Stimulated activated CD8-positive, alpha-beta memory T cell treated with anti-CD3 and anti-CD28 coated beads, Interleukin-15, amount 100 ng/mL, for 1 hour (primary cell): ENCODE data around the gene PHC2.

Source experiments
- DNase-seq: peaks from one replicate; pipeline ENCODE4 v3.0.0-alpha.2; 2020; ENCODE audit warnings: low read depth

Gene PHC2

DNA sequence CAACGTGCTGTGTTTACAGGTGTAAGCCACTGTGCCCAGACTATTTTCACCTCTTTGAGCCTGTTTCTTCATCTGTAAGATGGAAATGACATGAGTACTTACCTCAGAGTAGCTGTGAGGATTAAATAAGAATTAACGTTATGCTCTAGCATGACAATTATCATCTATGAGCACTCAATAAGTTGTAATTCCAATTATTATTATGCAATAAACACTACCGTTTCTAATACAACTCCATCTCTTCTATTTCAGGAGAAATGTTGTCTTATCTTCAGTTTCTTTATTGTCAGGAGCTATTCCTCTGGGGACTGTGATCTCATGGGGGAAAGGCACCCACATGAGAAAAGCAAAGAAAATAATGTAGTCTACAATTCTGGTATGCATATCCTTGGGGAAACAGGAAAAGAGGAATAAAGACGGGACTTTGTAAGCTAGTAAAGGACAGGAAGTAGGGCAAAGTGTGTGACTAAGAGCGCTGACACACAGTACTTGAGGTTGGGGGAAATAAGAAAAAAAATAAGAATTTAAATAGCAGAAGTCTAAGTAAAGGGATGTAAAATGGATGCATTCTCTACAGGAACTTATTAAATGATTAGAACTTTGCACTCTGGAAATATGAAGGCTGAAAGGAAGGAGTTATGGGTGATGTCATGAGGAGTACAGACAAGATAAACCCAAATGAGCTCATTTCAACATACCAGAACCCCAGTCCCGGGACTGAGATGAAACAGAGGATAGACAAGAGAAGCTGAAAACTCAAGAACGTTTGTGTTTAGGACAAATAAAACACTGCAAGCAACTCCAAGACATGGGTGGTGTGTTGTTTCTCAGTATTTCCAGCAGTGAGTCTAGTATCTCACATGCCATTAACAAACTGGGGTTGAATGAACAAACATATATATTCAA, 9.8 kb downstream of the PHC2 start:
- no peak for DNase-seq

DNA sequence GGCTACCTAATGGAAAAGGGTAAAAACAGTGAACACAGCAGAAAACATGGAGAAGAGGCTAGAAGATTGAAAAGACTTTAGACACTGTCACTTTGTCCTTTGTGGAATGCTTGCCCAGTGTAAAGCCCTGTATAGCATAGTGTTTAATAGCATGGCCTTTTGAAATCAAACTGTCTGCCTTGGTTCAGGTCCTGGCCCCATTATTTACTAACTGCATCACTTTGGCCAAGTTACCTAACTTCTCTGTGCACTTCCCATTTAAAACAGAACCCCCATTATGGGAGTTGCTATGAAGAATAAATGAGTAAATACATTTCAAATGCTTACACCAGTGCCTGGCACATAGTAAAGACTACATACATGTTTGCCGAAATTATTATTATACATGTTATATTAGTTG, 12.1 kb downstream of the PHC2 start:
- DNase-seq = no peak

DNA sequence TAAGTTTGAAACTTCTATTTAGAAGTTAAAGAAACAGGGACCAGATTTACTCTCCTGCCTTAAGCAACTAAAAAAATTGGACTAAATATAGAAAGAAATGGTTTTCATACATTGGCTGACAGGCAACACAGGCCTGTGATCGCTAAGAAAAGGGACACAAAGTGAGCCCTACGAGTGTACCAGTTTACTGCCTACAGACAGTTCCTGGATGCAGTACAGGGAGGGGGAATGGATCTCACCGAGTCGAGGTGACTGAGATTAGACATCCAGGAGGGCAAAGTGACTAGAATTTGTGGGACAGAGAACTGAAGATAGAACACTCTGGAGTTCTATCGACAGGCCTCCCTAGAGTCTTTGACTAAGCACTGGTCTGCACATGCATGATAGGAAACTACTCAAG, 16.0 kb downstream of the PHC2 start:
- no peak for DNase-seq

DNA sequence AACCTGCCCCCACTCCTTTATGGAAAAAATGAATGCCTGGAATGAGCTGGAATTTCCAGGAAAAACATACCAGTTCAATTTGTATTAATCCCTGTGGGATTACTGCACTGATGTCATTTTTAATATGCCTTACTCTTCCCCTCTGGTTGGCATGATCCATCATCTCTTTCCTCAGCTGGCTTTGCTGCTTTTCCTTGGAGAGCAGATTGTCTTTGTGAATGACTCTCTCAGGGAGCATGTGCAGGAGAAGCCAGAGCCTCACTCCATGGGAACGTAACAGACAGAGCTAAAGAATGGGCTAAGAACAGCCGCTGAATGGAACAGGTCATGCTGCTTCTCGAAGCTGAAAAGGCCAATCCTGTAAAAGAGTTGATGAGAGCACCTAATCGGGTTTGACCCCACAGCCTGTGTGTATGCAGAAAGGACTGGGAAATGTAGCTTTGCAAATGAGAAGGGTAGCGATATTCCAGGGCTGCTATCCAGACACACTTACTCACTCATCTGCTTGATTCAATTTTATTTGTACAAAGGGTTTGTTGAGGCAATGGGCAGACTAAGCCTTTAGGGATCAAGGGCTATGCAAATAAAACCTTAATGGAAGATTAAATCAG, 20.7 kb downstream of the PHC2 start:
- no peak for DNase-seq

DNA sequence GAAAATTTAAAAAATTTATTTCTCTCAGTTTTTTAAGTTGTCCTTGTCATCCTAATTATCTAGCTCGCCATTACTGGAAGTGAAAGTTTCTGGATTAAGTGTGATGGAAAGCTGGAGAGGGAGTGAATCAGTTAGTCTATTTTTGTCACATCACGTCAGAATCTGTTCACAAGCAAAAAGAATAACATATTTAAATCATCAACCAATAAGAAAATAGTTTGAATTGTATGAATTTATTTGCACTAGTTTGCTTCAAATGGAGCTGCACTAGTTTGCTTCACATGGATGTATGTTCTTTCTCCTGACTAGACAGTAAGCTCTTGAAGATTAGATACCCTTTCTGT, 22.8 kb downstream of the PHC2 start:
- DNase-seq = no peak

DNA sequence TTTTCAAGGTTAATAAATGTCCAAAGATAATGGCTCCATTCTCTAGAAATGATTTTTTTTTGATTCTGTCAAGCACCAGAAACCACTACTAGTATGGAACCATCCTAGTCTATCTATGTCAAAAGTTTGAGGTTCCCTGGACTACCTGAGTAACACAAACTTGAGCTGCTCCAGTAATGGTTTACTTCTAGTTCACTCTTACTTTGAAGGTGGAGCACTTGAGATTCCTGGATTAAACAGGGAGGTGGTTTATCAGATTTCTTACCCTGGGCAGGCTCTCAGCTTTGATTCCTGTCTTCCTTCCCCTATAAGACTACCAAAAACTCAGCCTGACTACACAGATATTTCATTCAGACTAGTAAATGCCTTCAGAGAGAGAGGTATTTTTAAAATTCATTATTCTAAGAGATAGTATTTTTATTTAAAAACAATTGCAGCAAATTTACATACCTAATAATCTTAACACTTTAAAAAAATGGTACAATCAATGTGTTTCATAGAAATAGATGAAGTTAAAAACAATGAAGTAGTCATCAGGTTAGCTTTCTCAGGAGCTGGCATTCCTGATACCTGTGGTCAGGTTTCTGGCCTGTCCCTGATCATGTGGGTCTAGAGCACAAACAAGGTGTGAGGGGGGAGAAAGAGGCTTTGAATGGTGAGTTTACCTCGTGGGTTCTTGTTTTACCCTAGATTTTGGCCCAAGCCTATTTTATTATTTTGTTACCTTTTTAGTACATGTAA, 23.4 kb downstream of the PHC2 start:
- DNase-seq = no peak

DNA sequence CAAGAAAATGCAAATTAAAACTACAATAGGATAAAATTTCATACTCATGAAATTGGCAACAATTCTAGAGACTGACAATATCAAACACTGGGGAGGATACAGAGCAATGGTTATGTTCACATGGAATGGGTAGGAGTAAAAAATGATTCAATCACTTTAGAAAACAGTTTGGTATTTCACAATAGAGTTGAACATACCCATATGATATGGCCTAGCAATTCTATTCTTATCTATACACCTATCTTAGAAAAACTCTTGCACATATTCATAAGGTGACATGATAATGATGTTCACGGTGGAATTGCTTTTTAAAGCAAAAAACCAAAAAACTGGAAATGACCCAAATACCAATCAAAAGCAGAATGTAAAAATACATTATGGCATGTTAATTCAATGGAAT, 28.7 kb downstream of the PHC2 start:
- DNase-seq = no peak

DNA sequence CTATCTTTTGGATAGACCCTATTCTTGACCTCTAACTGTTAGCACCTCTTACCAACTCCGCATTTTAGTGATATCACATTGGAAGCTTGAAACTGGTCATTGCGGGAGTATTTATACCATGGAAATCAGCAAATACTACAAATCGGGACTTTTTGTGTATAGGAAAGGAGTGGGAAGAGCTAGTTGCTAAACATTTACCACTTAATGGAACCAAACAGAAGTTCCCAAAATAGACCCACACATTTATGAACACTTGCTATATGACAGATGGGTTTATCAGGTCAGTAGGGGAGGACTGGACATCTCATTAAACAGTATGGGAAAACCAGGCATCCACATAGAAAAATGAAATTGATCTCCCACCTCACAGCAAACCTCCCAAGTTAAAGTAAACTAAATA, 29.4 kb downstream of the PHC2 start:
- DNase-seq = no peak

DNA sequence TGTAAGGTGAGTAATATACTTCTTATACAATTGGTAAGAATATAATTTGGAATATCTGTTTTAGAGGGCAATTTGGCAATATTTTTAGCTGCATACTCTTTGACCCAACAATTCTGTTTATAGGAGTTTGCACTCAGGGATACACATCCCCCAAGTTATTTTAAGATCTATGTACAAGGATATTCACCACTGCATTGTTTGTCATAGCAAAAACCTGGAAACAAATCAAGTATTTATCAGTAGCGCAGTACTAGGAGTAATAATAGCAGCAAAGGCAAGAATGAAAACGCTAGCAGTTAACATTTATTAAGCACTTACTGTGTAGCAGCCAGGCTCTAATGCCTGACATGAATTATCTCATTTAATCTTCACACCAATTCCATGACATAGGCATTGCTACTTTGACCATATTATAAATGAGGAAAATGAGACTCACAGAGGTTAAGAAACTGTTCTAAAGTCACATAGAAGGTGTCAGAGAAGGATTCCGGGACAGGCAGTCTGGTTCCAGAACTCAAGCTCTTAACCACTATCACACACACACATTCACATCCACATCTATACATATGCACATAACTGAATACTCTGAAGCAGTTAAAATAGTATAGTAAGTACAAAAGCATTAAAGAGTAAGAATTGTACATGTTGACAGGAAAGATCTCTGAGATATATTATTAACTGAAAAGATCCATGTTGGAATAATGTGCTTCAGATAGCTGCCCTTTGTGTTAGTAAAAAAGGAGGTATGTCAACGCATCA, 30.6 kb downstream of the PHC2 start:
- DNase-seq = no peak

DNA sequence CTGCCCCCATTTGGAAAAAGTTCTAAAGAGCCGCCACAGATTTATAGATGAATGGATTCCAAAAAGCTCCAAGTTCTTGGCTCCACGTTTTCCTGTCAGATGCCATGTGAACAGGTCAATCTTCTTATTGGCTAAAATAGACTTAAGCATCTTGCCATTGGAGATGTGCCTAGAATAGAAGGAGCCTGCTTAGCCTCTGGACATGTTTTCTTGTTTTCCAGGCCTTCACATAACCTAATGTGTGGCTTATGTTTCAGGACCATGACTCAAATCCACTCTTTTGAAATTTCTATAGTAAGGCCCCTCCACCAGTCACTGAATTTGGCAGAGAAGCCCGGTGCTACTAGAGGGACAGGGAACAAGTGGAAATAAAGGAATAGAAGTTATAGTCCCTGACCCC, 31.5 kb downstream of the PHC2 start:
- no peak for DNase-seq

DNA sequence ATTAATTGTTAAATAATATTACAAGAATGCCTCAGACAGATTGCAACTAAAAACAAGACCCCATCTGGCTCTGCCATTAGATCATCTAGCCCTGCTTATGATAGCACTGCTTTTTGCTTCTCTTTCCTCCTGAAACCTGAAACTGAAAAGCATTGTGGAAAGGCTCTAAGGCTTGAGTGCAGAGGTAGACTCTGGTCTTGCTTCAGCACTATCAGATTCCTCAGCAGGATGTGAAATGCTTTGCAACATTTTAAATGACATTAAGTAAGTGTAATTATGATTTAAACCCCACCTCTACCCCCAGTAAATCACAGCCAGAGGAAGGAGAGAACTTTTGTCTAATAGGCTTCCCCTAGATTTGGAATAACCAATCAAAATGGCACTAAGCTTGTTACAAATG, 32.9 kb downstream of the PHC2 start:
- DNase-seq = no peak

DNA sequence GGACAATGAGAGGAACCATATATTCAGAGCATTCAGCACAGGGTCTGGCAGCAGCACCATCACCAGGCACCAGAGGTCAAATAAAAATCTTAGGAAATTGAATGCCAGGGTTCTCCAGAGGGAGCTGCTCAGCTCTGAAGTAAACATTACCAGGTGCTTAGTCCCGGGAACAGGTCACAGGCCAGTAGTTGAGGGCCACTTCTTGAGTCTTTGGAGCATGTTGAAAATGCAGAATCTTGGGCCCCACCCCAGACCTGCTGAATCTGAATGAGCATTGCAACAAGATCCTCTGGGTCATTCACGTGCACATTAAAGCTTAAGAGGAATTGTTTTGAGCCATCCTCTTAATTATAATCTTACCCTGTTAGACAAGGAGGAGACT, 33.8 kb downstream of the PHC2 start:
- no peak for DNase-seq

DNA sequence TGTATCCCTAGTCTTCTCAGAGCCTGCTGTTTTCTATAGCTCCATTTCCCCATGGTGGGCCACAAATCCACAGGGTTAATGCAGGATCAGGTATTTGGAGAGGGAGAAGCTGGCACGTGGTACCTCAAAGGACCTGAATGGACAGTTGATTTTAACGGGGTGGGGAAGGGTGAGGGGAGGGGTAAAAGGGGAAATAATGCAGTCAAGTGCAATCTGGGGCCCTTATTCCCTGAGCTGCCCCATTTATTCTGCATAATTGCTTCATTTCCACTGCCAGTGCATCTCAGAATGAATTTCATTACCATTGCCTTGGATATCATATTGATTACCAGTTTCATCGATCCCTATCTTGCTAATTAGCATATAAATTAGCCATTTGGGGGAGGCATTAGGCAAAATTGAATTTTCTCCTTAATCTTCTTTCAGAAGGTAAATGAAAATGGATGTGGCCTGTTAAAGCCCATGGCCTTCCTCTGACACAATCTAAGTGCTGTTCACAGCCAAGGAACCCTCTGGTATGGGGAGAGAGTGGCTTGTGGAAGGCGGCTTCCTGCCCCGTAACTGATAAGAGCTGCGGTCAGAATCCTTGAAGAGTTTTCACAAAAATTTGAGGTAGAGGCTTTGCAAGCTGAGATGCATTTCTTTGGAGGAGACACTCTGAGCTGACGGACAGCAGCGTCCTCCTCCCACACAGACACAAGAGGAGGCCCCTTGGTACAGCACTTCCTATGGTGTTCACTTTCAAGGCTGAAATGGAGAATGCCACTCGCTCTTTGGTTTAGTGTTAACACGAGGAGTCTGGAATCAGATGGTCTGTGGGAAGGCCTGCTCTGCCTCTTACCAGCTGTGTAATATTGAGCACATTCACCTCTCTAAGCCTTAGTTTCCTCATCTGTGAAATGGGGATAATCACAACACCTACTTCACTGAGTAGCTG, 34.4 kb downstream of the PHC2 start:
- DNase-seq = no peak

DNA sequence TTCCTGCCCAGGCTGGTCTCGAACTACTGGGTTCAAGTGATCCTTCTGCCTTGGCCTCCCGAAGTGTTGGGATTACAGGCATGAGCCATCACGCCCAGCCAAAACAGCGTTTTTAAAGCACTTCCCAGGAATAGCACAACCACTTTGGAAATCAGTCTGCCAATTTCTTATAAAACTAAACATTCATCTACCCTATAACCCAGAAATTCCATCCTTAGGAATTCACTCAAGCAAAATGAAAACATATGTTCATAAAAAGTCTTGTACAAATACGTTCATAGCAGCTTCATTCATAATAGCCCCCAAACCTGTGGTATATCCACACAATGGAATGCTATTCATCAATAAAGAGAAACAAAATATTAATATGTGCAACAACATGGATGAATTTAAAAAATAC, 36.1 kb downstream of the PHC2 start:
- no peak for DNase-seq

DNA sequence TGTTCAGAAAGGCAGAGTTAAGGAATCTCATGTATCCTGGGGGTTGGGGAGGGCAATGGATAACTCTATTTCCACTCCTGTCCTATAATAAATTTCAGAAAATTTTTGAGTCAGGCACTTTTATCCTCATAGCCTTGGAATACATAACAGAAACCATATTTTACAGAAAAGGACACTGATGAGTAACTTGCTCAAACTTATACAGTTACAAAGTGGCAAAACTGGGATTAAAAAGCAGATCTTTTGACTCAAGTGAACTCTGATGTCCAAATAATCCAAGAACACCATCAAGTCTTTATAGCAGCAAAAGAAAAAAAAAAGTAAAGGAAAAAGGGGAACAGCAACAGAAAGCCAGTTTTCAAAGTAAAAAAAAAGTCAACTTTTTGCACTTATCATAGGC, 36.9 kb downstream of the PHC2 start:
- DNase-seq = no peak

DNA sequence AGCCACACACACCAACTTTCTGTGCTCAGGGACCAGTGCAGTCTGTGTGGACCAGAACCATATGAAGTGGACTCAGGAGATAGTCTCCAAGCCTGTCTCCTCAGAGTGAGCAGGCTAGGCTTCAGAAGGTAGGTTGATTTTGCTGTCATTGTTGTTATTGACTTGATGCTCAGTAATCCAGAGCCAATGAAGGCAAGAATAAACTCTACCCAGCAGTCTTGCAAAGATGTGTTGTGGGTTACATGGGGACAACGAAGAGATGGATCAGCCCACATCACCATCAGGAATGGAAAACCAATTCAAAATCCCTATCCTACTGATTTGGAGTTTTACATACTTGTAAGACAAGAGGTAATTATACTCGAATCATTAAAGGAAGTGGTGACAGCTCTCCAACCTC, 37.4 kb downstream of the PHC2 start:
- DNase-seq = no peak

DNA sequence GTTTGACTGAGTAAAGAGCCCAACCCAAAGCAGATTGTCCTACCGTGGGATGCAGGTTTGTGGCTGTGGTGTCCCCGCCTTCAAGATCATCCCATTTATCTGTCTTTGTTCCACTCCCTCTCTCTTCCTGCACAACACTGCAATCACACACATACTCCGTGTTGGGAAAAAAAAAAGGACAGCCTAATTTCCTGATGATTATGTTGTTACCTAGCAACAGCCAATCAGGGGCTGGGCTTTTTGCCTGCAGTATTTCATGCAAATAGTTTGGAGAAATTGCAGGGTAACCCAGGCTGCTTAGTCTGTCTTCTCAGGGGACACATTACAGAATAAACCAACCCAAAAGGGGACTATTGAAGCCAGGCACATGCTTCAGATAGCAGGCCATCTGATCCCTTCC, 38.3 kb downstream of the PHC2 start:
- no peak for DNase-seq

DNA sequence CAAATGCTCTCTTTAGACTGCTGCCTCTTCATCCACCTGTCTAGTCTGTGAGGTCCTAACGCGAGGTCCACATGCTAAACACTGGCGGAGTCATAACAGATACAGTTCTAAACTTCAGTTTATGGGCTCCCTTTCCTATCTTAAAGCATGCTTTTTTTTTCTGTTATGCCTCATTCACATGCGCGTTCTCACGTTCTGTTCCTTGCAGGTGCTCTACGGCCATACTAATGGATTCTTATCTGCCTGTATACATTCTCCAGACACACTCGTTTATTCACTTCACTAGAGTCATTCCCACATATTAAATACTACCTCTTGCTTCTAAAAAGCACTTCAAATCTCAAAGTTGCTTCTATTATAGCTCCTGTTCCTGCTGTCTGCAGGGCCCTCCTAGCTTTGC, 38.7 kb downstream of the PHC2 start:
- DNase-seq = no peak

DNA sequence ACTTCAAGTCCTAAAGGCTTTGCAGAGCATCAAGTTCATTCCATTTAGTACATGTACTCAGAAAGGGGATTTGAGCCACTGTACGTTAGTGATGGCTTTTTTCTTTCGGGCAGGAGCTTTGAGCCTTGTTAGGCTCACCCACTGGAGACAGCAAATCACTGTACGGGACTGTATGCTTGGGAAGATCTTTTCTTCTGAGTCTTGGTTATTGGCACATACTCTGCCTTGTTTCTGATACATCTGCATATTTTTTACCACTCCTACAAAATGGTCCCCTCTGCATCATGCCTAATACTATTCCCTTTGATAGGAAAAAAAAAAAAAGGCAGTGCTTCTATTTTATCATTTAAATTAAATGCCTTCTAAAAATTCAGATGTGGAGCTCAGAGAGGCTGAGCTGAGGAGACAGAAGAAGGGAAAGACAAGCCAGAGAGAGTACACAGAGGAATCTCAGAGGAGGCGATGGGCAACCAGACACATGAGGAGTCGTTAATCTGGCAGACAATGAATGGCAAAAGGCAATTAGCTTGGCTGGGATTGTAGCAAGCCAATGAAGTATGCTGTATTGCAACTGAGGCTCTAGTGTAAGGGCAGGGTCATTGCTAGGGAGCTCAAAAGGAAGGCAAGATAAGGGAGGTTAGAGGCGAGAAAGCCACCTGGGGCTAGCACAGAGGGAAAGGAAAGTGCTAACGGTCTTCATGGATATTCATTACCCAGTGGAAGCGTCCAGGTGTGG, 39.4 kb downstream of the PHC2 start:
- no peak for DNase-seq

DNA sequence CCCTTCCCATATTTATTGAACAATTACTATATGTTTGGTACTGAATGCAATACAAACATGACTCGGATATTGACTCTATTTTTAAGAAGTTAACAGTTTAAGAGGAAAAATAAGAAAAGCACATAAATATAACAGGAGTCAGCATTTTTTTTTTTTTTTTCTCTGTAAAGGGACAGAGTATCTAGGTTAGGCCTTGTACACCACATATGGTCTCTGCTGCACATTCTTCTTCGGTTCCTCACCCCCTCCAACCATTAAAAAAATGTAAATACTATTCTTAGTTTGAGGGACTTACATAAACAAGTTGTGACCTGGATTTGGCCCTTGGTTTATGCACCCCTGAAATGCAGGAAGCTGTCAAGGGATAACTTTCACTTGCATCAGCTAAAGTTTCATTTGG, 40.4 kb downstream of the PHC2 start:
- DNase-seq = no peak
